ENCODE results near the gene RUNX2. TPM values are rescaled to one million over a fixed set of nuclear protein-coding genes. Genes with fewer than 3 reads are reported as not detected.

RUNX2 gene
- total RNA-seq, 3 donors from 2014 or later, result 2.0 to 4.4 (median 3.4) TPM

- intact Hi-C loops (cut with DNase I, micrococcal nuclease), result no loop called here
- Histone ChIP-seq H3K4me3 (peak within 1 kb of the TSS; percentile 37), H3K9me3 (no peaks in the 10 kb centered on the region), H3K36me3 (ENCODE audit: low read depth) (no peaks in the 10 kb centered on the region), H3K4me1 (ENCODE audit: low read depth) (peaks cover 9% of the 10 kb centered on the region)
- ATAC-seq, result peak; percentile 97
- peak; percentile 91 to 95 (median 94) for DNase-seq
- no peak for TF ChIP-seq CTCF (IDR thresholded peaks at IDR 0.05)
These were observed 49.6 kb downstream of the RUNX2 start, which contains the start of gene SUPT3H for GRCh38 chr6:45377554-45378333. SUPT3H (minus strand) TSS chr6:45377934.

GRCh38 chr6:45378334-45378926 is 50.3 kb downstream of the RUNX2 start:
- peaks cover 9% of the 10 kb centered on the region for H3K4me1 ChIP-seq (ENCODE audit: low read depth)
- intact Hi-C loops (cut with DNase I, micrococcal nuclease), result no loop called here
- TF ChIP-seq CTCF (IDR thresholded peaks at IDR 0.05), result no peak
- DNase-seq (peak; percentile 55 to 60 (median 59)), ATAC-seq (peak; percentile 43)
- H3K9me3 ChIP-seq, result no peaks in the 10 kb centered on the region
- H3K4me3 ChIP-seq, result peak overlapping the region; percentile 37
- no peaks in the 10 kb centered on the region for H3K36me3 ChIP-seq (ENCODE audit: low read depth)

GRCh38 chr6:45382391-45382790 is 54.3 kb downstream of the RUNX2 start:
- intact Hi-C loops (cut with DNase I, micrococcal nuclease), result no loop called here
- DNase-seq, result no peak
- H3K4me1 ChIP-seq (ENCODE audit: low read depth), result no peaks in the 10 kb centered on the region
- no peak overlapping the region for H3K4me3 ChIP-seq
- no peaks in the 10 kb centered on the region for H3K36me3 ChIP-seq (ENCODE audit: low read depth)
- no peak for TF ChIP-seq CTCF (IDR thresholded peaks at IDR 0.05)
- no peaks in the 10 kb centered on the region for H3K9me3 ChIP-seq
- ATAC-seq, result no peak

- DNase-seq (no peak), ATAC-seq (no peak)
- Histone ChIP-seq H3K9me3 (no peaks in the 10 kb centered on the region), H3K4me3 (no peak overlapping the region), H3K36me3 (ENCODE audit: low read depth) (no peaks in the 10 kb centered on the region), H3K4me1 (ENCODE audit: low read depth) (no peaks in the 10 kb centered on the region)
- no peak for TF ChIP-seq CTCF (IDR thresholded peaks at IDR 0.05)
- intact Hi-C loops (cut with DNase I, micrococcal nuclease), result no loop called here
These were observed 58.4 kb downstream of the RUNX2 start for GRCh38 chr6:45386501-45386900.

- no peak overlapping the region for H3K4me3 ChIP-seq
- no peak for TF ChIP-seq CTCF (IDR thresholded peaks at IDR 0.05)
- no peaks in the 10 kb centered on the region for H3K4me1 ChIP-seq (ENCODE audit: low read depth)
- no peak for ATAC-seq
- no peaks in the 10 kb centered on the region for H3K36me3 ChIP-seq (ENCODE audit: low read depth)
- intact Hi-C loops (cut with DNase I, micrococcal nuclease), result no loop called here
- no peaks in the 10 kb centered on the region for H3K9me3 ChIP-seq
- DNase-seq, result no peak
These were observed 59.1 kb downstream of the RUNX2 start for GRCh38 chr6:45387236-45387635.
